ENCODE data around the gene GJD2.

GJD2 gene

DNA sequence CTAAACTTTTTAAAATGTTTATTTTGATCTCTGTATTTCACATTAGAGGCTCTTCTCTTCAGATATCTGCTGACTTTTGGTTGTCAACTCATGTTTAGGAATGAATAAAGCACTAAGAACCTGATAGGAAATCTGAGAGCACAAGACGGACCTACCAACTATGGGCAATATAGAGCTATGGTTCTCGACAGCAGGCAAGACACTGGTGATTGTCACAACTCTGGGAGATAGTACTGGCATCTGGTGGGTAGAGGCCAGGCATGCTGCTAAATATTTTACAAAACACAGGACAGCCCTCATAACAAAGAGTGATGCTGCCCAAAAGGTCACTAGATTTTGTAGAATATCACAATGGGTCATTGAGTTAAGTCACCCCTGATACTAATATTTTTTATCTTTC is 17.5 kb upstream of the GJD2 start:
- DNase-seq, result no peak

DNA sequence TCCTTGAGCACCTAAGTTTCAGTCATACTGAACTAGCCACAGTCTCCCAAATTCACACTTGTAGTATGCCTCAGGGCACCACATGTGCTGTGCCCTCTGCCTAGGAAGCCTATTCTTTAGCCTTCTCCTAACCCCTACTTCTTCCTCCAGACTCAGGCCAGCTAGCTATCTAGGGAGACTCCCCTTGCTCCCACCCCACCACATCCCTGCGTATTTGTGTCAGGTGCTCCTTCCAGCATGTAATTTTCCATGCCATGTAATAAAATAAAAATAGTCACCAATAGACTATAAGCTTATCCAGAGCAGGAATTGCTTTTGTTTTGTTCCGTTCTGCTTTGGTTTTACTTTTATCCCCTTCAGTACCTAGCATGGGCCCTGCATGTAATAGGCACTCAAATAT is 14.9 kb upstream of the GJD2 start:
- DNase-seq, result no peak

DNA sequence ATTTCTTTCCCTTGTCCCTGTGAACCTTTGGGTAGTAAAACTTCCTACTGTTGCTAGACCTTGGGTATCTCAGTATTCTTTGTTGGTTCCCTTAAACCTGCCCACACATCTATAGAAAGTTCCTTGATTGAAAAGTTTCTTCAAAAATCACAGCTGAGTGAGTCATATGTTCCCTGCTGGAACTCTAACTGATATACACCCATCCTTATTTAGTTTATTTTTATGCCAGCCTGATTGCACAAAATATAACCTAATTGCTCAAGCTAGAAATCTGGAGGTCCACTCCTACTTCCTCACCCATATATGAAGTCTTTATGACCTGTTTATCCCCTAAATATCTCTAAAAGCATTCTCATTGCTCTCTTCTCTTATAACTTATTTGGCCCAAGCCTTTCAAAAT is 13.7 kb upstream of the GJD2 start:
- DNase-seq, result no peak

DNA sequence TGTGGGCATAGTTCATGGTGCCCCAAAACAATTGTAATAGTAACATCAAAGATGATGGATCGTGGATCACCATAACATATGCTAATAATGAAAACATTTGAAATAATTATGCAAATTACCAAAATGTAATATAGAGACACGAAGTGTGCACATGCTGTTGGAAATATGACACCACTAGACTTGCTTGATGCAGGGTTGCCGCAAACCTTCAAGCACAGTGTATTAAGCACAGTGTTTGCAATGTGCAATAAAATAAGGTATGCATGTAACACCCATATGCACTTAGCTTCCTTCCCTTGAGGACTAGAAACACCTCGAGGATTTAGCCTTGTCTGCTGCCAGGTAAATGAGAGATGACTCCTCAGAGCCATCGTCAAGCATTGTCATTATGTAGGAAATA is 10.9 kb upstream of the GJD2 start:
- peak; percentile 11 for DNase-seq

DNA sequence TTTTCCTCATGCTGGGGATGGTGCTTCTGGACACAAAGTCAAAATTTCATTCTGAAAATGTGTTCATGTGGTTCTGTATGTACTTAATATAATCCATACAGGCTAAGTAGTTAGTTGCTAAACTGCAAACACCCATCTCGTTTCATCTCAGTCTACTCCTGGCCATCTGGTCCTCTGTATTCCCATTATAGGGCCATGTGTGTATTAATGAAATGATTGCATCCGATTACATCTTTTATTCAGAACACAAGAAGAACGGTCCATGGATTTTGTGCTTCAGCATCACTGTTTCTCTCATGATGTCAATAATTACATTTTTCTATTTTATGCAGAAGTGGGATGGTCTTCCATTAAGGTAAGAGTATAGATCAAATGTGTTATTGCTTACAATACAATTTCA is 6.1 kb upstream of the GJD2 start:
- DNase-seq, result peak; percentile 44

DNA sequence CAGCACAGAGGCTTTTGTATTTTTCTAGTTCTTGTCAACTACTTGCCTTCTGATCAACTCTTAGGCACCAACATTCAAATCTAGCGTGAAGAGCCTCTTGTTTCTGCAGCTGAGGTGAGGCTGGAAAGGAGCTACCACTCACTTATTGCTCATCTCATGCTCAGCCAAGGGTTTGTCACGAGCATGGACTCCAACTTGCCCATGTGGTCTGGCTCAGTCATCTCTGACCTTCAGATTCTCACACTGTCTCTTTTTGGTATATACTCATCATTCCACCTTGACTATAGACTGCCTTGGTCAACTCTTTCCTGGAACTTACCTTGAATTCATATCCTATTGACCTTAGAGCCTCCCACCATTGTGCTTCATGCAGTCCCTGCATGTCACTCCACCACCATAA is 5.2 kb upstream of the GJD2 start:
- no peak for DNase-seq

DNA sequence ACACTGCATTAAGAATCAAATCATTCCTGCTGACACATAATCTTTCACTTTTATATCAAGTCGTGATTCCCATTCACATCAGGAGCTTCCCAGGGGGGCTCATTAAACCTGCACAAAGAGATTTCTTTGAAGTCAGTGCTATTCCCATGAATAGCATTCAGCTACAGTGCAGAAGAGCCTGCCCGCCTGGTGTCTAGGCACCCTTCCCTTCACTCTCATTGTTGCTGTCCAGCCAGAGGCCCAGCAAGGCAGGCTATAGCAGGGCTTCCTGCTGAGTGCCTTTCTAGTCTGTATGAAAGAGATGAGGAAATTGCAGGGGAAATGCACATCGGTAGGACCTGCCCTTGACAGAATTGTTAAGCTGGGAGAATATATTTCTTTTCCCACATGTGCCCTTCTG is 4.5 kb upstream of the GJD2 start:
- no peak for DNase-seq

DNA sequence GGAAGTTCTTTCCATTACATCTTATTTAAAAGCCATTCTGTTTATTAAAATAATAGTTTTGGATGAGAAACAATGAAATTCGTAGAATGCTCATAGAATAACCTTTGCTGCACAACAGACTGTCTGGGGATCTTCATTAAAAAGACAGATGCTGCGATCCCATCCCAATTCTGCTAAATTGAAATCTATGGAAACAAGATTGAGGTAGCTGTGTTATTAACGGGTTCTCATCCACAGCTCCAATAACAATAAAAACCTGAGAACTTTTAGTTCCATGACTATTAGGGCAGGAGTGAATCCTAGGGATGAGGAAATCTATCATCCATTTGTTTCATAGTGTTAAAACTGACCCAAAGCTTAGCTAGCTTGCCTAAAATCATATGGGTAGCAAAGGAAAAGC is 2.5 kb upstream of the GJD2 start:
- DNase-seq, result no peak

DNA sequence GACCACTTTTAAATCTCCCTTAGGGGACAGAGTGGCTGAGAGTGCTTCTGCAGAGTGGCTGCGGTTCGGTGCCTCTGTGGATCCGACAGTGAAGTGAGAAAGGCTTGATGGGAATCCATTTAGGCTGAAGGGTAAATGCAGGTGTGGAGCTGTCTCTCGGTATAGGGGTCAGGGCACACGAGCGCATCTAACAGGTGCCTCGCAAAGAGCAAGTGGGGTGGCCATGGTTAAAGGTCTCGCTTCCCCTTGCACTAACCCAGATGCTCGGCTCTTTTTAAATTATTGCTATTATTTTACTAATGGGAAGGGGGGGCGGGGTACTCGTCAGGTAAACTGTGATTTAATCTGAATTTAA is 598 bp upstream of the GJD2 start:
- DNase-seq, result no peak

DNA sequence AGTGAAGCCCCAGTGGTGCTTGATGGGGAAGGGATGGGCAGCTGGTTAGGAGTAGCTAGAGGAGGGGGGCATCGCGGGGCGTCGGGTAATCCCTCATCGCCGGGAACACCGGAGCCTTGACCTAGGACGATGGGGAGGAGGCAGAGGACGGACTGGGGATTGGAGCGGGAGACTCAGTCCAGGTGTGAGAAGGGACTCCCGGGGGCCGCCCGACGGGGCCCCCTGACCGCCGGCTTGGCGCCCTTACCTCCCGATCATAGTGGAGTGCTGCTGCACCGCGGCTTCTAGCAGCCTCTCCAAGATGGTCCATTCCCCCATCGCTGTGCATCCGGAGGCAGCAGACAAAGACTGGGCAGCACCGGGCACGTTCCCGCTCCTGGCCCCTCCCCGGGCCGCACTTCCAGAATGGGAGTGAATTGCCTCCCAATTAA is 612 bp downstream of the GJD2 start:
- DNase-seq, result no peak

DNA sequence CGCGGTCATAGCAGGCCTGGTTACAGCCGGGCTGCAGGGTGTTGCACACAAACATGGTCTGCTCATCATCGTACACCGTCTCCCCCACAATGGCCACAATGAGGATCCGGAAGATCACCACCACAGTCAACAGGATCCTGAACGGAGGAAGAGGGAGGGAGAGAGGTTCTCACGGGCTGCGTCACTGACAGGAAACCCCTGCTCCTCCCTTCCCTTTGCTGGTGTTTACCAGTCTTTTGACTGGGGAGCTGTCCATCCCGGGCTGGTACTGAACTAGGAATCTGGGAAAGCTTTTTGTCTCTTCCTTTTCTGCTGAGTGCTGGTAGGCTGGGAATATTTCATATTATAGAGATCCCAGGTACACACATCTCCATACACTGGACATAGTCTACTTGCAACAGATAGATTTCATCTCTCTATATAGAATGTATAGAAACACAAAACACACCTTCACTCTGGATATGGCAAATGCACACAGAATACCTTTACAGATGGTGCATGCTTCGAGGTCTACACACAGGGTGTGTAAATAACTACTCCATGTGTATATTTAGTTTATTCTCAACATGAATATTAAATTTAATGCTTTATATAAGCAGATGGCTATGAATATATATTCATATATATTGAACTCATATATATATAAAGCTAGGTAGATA is 1.4 kb downstream of the GJD2 start:
- no peak for DNase-seq

DNA sequence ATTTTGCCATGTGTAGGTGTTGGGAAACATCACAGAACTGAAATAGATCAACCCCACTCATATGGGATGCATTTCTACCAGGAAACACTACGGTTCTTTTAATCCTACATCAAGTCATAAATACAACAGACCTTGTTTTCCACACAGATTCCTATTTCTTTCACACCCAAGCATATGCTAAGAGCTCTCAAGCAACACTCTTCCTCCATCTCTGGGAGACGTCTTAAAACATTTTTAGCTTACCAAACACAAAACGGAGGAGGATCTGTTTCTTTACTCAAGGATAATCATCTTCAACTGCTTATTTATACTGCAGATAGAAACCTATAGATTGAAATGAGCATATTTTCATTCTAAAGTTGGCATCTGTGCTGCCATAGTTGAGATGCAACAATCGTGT is 5.1 kb downstream of the GJD2 start:
- no peak for DNase-seq

DNA sequence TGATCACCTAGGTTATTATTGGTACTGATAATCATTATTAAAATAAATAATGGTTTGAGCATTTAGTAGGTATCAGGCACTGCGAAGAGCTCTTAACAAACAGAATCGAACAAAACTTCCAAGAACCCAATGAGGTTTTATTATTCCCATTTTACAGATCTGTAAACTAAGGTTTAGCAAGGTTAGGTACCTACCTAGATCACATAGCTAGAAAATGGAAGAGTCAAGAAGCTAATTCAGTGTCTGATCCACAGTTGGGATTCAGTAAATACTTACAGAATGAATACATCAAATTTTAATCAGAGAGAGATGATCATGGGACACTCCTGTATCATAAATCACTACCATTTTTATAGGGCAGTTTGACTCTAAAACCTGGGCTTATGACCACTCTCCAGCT is 15.5 kb downstream of the GJD2 start:
- DNase-seq, result no peak

DNA sequence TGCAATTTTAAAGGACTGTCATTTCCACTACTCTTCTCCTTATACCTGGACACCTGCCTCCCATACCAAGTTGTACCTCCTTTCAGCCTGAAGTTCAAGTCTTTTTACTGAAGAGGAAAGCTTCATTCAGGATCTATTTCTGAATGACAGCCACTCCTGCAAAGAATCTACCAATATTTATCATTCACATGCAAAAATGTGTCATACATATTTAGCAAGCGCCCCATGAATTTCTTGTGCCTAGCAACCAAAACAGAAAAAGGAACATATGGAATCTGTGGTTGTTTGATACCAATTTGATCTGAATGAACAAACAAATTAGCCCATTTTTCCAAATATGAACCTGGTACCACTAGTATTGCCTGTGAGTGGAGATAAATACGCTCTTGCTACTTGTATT is 16.8 kb downstream of the GJD2 start:
- DNase-seq, result no peak

DNA sequence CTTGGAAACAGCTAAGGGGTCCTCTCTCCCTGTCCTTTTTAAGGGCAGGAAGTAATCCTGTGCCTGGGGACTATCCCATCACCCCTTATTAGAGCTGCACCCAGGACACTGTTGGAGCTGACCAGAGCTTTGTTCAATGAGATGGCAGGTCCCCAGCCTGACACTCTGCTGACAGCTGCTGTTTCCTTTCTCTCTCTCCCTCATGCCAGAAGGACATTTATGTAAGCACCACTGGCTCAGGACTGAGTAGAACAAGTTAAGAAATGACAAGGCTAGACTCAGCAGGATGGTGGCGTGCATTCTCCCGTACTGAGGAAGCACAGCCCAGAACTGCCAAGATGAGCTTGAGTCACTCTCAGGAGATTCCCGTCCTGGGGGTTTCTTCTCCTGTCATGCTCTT is 17.3 kb downstream of the GJD2 start:
- peak; percentile 37 for DNase-seq

DNA sequence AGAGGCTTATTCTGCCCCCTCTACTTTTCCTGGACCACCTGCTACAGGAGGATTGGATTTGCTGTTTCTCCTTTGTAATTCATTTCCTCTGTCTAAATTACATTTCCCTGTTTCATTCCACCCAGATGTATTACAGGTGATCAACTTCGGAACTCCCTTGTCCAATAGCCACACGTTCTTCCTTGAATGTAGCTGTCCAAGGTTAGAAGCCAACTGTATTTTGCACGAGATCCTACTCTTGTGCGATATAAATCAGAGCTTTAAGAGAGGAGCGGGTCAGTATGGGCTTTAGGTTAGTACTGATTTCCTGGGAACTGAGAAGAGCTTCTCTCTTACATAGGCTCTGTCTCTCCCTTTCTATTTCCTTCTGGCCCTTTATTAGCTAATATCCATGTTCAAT is 20.5 kb downstream of the GJD2 start:
- DNase-seq, result no peak

DNA sequence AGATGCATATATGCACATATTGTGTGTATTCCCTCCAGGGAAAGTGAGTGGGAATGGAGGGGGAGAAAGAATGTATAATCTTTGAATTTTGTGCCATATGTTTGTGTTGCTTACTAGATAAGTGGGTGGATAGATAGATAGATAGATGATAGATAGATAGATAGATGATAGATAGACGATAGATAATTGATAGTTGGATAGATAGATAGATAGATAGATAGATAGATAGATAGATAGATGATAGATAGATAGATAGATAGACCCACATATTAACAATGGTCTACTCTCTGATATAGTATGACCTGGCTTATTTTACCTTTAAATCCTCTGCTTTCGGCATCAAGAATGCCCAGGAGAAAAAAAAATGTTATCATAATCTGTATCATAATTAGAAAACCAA is 21.2 kb downstream of the GJD2 start:
- no peak for DNase-seq

DNA sequence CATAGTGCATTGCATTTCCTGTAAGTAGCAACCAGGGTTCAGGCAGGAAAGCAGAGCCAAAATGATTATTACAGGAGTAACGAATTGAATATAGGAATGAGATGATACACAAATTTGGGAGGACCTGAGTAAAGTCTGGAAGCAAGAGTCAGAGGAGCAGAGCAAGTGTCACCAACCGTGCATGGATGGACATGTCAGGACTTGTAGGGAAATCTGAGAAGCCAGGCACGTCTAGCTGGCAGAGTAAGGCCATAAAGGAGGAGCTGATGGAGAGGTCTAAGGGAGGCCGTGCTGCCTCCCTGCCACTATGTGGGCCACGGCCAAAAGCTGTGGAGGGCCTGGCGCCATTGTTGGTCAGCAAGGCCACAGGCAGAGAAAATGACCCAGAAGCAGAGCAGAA is 22.4 kb downstream of the GJD2 start:
- DNase-seq, result peak; percentile 70

DNA sequence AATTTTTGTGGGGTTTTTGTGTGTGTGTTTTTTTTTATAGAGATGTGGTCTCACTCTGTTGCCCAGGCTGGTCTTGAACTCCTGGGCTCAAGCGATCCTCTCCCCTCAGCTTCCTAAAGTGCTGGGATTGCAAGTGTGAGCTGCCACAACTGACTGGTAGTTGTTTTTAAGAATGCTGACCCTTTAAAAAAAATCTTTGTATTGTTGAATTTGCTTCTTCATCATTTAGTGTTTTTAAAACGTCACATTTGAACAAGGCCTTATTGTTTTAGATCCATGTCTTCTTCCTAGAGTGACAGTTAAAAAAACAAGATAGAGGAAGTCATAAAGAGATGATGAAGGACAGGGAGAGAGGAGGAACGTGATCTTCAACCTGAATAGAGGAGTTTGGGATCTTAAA is 24.1 kb downstream of the GJD2 start:
- DNase-seq, result no peak

DNA sequence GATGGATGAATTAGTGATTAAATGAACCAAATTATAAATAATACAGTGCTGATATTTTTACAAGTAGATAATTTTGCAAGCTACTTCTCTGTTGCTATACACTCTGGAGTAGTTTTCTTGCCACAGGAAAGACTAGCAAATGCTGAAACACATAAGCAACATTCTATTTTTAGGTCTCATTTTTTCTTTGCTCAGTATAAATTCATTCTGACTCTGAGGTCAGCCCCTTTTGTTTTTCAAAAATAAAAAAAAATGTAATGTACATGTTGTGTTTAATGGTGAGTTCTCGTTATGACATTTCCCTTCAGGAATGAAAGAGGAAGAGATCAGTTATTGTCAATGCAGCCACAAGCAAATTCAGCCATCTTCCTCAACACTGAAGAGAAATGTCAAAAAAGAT is 24.9 kb downstream of the GJD2 start:
- DNase-seq, result no peak

DNA sequence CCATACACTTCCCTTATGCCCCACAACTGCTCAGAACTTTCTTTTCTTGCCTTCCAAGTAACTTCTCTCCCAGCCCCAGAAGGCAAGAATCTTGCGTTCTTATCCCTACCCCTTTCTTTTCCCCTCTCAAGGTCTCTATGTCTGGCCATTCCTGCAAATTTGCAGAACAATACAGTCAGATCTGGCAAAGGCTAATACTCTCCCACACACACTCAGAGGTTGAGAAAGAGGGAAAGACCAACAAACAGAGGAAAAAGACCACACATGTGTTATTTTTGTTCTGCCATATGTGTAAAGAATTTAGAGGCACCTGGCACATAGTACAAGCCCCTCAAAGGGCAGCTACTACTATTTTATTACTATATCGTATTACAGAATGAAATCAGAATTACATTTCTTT is 25.7 kb downstream of the GJD2 start:
- DNase-seq, result no peak

DNA sequence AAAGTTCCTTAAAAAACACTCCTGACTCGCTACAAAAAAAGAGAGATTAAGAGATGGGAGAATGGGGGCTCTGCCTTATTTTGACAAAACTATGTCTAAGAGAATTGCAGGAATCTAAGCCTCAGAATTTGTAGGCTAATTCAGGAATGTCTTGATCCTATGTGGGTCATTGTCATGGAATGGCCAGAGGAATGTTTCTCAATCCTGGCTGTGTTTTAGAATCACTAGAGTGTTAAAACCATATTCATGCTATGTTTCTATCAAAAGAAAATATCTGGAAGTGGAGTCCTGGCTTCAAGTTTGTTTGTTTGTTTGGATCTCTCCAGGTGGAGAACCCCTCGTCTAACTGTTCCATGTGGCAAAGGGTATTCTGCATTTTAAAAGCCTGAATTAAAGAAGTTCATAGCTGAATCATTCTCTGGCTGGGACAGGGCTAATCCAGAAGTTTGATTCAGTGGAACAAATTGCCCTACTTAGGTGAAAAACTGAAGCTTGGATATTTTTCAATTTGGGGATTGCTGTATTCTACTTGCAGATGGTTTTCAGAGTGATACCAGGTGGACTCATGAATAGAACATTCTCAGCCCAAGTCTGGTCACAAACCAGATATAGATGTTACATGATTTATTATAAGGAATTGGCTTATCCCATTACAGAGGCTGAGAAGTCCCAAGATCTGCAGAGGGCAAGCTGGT is 28.2 kb downstream of the GJD2 start:
- no peak for DNase-seq

DNA sequence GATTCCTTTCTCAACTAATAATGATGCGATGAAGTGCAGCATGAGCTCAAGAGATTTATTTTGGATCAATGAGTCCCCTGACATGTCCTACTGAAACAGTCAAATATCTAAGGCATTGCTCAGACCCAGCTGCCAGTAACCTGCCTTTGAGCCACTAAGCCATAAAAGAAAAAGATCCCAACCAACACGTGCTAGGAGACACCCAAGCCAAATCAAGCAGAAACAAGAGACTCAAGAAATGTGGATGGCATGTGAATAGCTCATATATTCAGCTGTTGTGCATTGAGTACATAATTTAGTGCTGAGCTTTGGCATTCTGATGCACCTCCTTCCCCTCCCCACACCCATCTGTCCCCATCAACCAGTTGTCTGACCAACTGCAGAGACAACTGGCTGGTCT is 29.2 kb downstream of the GJD2 start:
- DNase-seq, result no peak

DNA sequence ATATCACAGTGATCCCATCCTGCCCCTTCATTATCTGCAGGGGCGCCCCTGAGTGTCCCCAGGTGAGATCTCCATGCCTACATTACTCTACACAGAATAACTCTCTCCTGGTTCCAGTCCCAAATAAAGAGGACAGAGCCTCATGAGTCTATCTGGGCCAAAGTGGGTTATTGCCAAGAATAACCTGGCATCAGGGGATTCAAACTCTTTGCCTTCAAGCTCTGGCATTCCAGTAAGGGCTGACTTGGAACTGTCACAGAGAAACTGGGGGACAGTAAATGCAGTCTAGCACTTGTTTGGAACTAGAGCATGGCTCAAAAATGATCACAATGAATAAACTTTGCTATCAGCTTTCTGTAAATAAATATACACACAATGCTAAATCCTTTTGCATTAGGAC is 30.3 kb downstream of the GJD2 start:
- no peak for DNase-seq

DNA sequence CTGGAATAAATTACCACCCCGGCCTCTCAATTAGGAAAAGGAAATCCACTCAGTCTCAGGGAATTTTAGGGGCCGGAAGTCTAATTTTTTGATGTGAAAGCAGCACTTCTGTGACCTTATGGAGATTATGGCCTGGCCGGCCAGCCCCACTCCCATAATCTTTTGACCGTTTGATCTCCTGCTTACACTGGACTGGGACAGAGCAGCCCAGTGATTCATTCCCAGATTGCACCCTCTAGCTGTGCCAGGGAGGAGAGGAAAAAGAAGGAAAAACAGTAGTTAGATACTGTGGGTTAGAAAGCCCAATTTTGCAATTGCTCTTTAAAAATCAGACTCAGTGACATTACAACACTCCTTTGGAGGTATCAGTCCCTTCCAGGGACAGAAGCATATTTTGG is 32.4 kb downstream of the GJD2 start:
- DNase-seq, result no peak

All from NCI-H2171 treated with DMSO at 0.1 percent for 48 hours (cell line).